ENCODE results near the gene SOX5. TPM values are rescaled to one million over a fixed set of nuclear protein-coding genes. Genes with fewer than 3 reads are reported as not detected.
"Not testable (repeated sequence)": the region's sequence is repeated elsewhere in the genome, so short reads cannot be mapped to it uniquely, and the experiment has no call there.

Gene SOX5
- total RNA-seq, 1 donor, result 0.94 TPM

GRCh38 chr12:23535441-23535840, 414.0 kb downstream of the SOX5 start:
- Histone ChIP-seq H3K4me3 (ENCODE audit: low read length) (no peak overlapping the region), H3K4me1 (ENCODE audit: insufficient read depth, low read length) (no peaks in the 10 kb centered on the region), H3K9me3 (ENCODE audit: low read depth, low read length) (no peaks in the 10 kb centered on the region)

GRCh38 chr12:23534196-23534595, 415.3 kb downstream of the SOX5 start:
- H3K4me1 ChIP-seq (ENCODE audit: insufficient read depth, low read length), result no peaks in the 10 kb centered on the region
- no peak overlapping the region for H3K4me3 ChIP-seq (ENCODE audit: low read length)
- no peaks in the 10 kb centered on the region for H3K27me3 ChIP-seq (ENCODE audit: insufficient read depth, low read length)
- no peaks in the 10 kb centered on the region for H3K9me3 ChIP-seq (ENCODE audit: low read depth, low read length)

More at GRCh38 chr12:23535441-23535840, 414.0 kb downstream of the SOX5 start:
- no peaks in the 10 kb centered on the region for H3K27me3 ChIP-seq (ENCODE audit: insufficient read depth, low read length)

GRCh38 chr12:23533699-23534098, 415.8 kb downstream of the SOX5 start:
- H3K4me3 ChIP-seq (ENCODE audit: low read length), result no peak overlapping the region
- no peaks in the 10 kb centered on the region for H3K27me3 ChIP-seq (ENCODE audit: insufficient read depth, low read length)
- no peaks in the 10 kb centered on the region for H3K9me3 ChIP-seq (ENCODE audit: low read depth, low read length)
- no peaks in the 10 kb centered on the region for H3K4me1 ChIP-seq (ENCODE audit: insufficient read depth, low read length)

- H3K4me3 ChIP-seq (ENCODE audit: low read length), result no peak overlapping the region
- H3K27me3 ChIP-seq (ENCODE audit: insufficient read depth, low read length), result no peaks in the 10 kb centered on the region
- no peaks in the 10 kb centered on the region for H3K4me1 ChIP-seq (ENCODE audit: insufficient read depth, low read length)
- H3K9me3 ChIP-seq (ENCODE audit: low read depth, low read length), result no peaks in the 10 kb centered on the region
Measured at GRCh38 chr12:23533265-23533664, 416.2 kb downstream of the SOX5 start.

GRCh38 chr12:23528316-23528715, 421.2 kb downstream of the SOX5 start:
- Histone ChIP-seq H3K4me3 (ENCODE audit: low read length) (no peak overlapping the region), H3K9me3 (ENCODE audit: low read depth, low read length) (peaks cover 3% of the 10 kb centered on the region), H3K4me1 (ENCODE audit: insufficient read depth, low read length) (no peaks in the 10 kb centered on the region), H3K27me3 (ENCODE audit: insufficient read depth, low read length) (no peaks in the 10 kb centered on the region)

GRCh38 chr12:23525450-23526072, 423.9 kb downstream of the SOX5 start:
- Histone ChIP-seq H3K4me1 (ENCODE audit: insufficient read depth, low read length) (no peaks in the 10 kb centered on the region), H3K9me3 (ENCODE audit: low read depth, low read length) (peaks cover 7% of the 10 kb centered on the region), H3K27me3 (ENCODE audit: insufficient read depth, low read length) (no peaks in the 10 kb centered on the region), H3K4me3 (ENCODE audit: low read length) (no peak overlapping the region)

- no peak overlapping the region for H3K4me3 ChIP-seq (ENCODE audit: low read length)
- H3K27me3 ChIP-seq (ENCODE audit: insufficient read depth, low read length), result no peaks in the 10 kb centered on the region
- H3K4me1 ChIP-seq (ENCODE audit: insufficient read depth, low read length), result no peaks in the 10 kb centered on the region
- peaks cover 7% of the 10 kb centered on the region for H3K9me3 ChIP-seq (ENCODE audit: low read depth, low read length)
Measured at GRCh38 chr12:23523339-23523738, 426.1 kb downstream of the SOX5 start.

- H3K9me3 ChIP-seq (ENCODE audit: low read depth, low read length); H3K4me1 ChIP-seq (ENCODE audit: insufficient read depth, low read length); H3K27me3 ChIP-seq (ENCODE audit: insufficient read depth, low read length); H3K4me3 ChIP-seq (ENCODE audit: low read length): not testable (repeated sequence)
Measured at GRCh38 chr12:23519444-23519843, 430.0 kb downstream of the SOX5 start.

GRCh38 chr12:23515785-23516184, 433.7 kb downstream of the SOX5 start:
- H3K4me1 ChIP-seq (ENCODE audit: insufficient read depth, low read length); H3K4me3 ChIP-seq (ENCODE audit: low read length); H3K27me3 ChIP-seq (ENCODE audit: insufficient read depth, low read length); H3K9me3 ChIP-seq (ENCODE audit: low read depth, low read length): not testable (repeated sequence)

GRCh38 chr12:23510484-23510883, 439.0 kb downstream of the SOX5 start:
- H3K4me1 ChIP-seq (ENCODE audit: insufficient read depth, low read length), result no peaks in the 10 kb centered on the region
- H3K9me3 ChIP-seq (ENCODE audit: low read depth, low read length), result no peaks in the 10 kb centered on the region
- H3K4me3 ChIP-seq (ENCODE audit: low read length), result no peak overlapping the region
- H3K27me3 ChIP-seq (ENCODE audit: insufficient read depth, low read length), result no peaks in the 10 kb centered on the region

- not testable (repeated sequence) for H3K4me3 ChIP-seq (ENCODE audit: low read length); H3K4me1 ChIP-seq (ENCODE audit: insufficient read depth, low read length); H3K9me3 ChIP-seq (ENCODE audit: low read depth, low read length); H3K27me3 ChIP-seq (ENCODE audit: insufficient read depth, low read length)
Measured at GRCh38 chr12:23509832-23510231, 439.6 kb downstream of the SOX5 start.

- not testable (repeated sequence) for H3K4me3 ChIP-seq (ENCODE audit: low read length); H3K9me3 ChIP-seq (ENCODE audit: low read depth, low read length); H3K27me3 ChIP-seq (ENCODE audit: insufficient read depth, low read length); H3K4me1 ChIP-seq (ENCODE audit: insufficient read depth, low read length)
Measured at GRCh38 chr12:23507785-23508184, 441.7 kb downstream of the SOX5 start.

- H3K4me3 ChIP-seq (ENCODE audit: low read length); H3K27me3 ChIP-seq (ENCODE audit: insufficient read depth, low read length); H3K4me1 ChIP-seq (ENCODE audit: insufficient read depth, low read length); H3K9me3 ChIP-seq (ENCODE audit: low read depth, low read length): not testable (repeated sequence)
Measured at GRCh38 chr12:23505736-23506135, 443.7 kb downstream of the SOX5 start.

GRCh38 chr12:23504641-23505399, 444.6 kb downstream of the SOX5 start:
- Histone ChIP-seq H3K9me3 (ENCODE audit: low read depth, low read length) (no peaks in the 10 kb centered on the region), H3K4me3 (ENCODE audit: low read length) (no peak overlapping the region)

GRCh38 chr12:23504043-23504442, 445.4 kb downstream of the SOX5 start:
- Histone ChIP-seq H3K9me3 (ENCODE audit: low read depth, low read length) (no peaks in the 10 kb centered on the region), H3K4me3 (ENCODE audit: low read length) (no peak overlapping the region), H3K27me3 (ENCODE audit: insufficient read depth, low read length) (no peaks in the 10 kb centered on the region), H3K4me1 (ENCODE audit: insufficient read depth, low read length) (no peaks in the 10 kb centered on the region)

More at GRCh38 chr12:23504641-23505399, 444.6 kb downstream of the SOX5 start:
- Histone ChIP-seq H3K27me3 (ENCODE audit: insufficient read depth, low read length) (no peaks in the 10 kb centered on the region), H3K4me1 (ENCODE audit: insufficient read depth, low read length) (no peaks in the 10 kb centered on the region)

GRCh38 chr12:23503544-23503943, 445.9 kb downstream of the SOX5 start:
- Histone ChIP-seq H3K27me3 (ENCODE audit: insufficient read depth, low read length) (no peaks in the 10 kb centered on the region), H3K4me1 (ENCODE audit: insufficient read depth, low read length) (no peaks in the 10 kb centered on the region), H3K9me3 (ENCODE audit: low read depth, low read length) (no peaks in the 10 kb centered on the region)

More at GRCh38 chr12:23503544-23503943, 445.9 kb downstream of the SOX5 start:
- no peak overlapping the region for H3K4me3 ChIP-seq (ENCODE audit: low read length)

Measured in mononuclear cell (primary cell).